ENCODE results near the gene PPP1CA. TPM values are rescaled to one million over a fixed set of nuclear protein-coding genes. Genes with fewer than 3 reads are reported as not detected.

PPP1CA gene
- total and polyA plus RNA-seq, 2 donors = 141 to 207 TPM

DNA sequence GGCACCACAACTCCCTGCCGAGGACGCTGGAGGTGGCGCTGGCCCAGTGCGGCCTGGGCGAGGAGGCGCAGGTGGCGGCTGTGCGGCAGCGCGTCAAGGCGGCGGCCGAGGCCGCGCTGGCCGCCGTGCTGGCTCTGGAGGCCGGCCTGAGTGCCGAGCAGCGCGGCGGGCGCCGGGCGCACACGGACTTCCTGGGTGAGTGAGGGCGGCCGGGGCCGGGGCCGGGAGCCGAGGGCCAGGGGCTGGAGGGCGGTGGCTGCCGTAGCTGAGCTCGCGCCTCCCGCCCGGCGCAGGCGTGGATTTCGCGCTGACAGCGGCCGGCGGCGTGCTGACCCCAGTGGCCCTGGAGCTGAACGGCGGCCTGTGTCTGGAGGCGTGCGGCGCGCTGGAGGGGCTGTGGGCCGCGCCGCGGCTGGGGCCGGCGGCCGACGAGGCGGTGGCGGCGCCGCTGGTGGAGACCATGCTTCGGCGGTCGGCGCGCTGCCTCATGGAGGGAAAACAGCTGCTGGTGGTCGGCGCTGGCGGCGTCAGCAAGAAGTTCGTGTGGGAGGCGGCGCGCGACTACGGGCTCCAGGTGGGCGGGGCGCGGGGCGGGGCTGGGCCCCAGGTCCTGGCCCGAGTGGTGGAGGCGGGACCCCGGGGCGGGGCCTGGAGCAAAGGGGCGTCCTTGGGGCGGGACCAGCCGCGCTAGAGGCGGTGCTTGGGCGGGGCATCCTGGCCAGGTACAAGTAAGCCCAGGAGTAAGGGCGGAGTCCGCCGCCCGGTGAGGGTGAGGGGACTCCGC lies 19.2 kb upstream of the PPP1CA start:
- Histone ChIP-seq H3K27ac (ENCODE audit: low read depth in 1 of 2, low read length in 1 of 2) (peak overlapping the region; percentile 75 to 93), H3K4me3 (ENCODE audit: low read length in 2 of 2) (peak overlapping the region; percentile 27 to 72), H3K4me1 (ENCODE audit: control insufficient read depth in 2 of 2, insufficient read depth in 2 of 2, low read length in 2 of 2) (peaks cover 57 to 81% of the 10 kb centered on the region in 2 donors), H3K27me3 (ENCODE audit: control insufficient read depth in 2 of 2, insufficient read depth in 1 of 2, low read length in 1 of 2) (peaks cover 0 to 3% of the 10 kb centered on the region in 2 donors), H3K9me3 (ENCODE audit: control insufficient read depth in 2 of 2, insufficient read depth in 1 of 2, low read length in 1 of 2) (no peaks in the 10 kb centered on the region), H3K36me3 (ENCODE audit: control insufficient read depth in 2 of 2, insufficient read depth in 2 of 2, low read length in 1 of 2) (no peaks in the 10 kb centered on the region)
- under 1% methylated on average over 97 of the region's 97 CpGs for WGBS
- DNase-seq (ENCODE audit: low read depth in 6 of 9, low spot score in 9 of 9) = peak in 8 of 9 donors; percentile 83 to 96 (median 94)

DNA sequence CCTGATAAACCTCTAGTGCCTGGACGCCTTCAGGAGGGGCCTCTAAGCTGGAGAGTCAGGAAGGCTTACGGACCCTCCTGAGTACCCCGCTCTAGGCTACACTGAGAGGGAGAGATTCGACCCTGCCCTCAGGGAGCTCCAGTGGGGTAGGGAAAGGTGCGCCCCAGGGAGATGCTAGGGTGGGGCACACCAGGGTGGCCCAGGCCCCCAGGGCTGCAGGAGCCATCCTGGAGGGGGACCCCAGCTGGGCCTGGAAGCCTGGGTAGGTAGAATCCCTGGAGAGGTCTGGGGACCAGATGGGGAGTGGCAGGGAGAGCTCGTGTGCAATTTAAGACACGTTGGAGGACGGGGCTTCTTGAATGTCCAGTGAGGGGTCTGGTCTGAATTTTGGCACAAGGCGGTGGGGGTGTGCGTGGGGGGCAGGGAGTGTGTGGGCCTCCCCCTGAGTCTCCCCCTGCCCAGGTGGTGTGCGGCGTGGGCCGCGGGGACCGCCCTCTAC lies 18.5 kb upstream of the PPP1CA start:
- DNase-seq (ENCODE audit: low read depth in 6 of 9, low spot score in 9 of 9) = peak in 1 of 9 donors; percentile 22
- no peaks in the 10 kb centered on the region for H3K9me3 ChIP-seq (ENCODE audit: control insufficient read depth in 2 of 2, insufficient read depth in 1 of 2, low read length in 1 of 2)
- peaks cover 0 to 5% of the 10 kb centered on the region in 2 donors for H3K27me3 ChIP-seq (ENCODE audit: control insufficient read depth in 2 of 2, insufficient read depth in 1 of 2, low read length in 1 of 2)
- 41% methylated on average over 15 of the region's 15 CpGs for whole genome bisulfite sequencing
- no peaks in the 10 kb centered on the region for H3K36me3 ChIP-seq (ENCODE audit: control insufficient read depth in 2 of 2, insufficient read depth in 2 of 2, low read length in 1 of 2)
- peak overlapping the region; percentile 27 to 72 for H3K4me3 ChIP-seq (ENCODE audit: low read length in 2 of 2)
- peak overlapping the region in 1 of 2 donors; percentile 93 for H3K27ac ChIP-seq (ENCODE audit: low read depth in 1 of 2, low read length in 1 of 2)
- H3K4me1 ChIP-seq (ENCODE audit: control insufficient read depth in 2 of 2, insufficient read depth in 2 of 2, low read length in 2 of 2) = peaks cover 62 to 85% of the 10 kb centered on the region in 2 donors

DNA sequence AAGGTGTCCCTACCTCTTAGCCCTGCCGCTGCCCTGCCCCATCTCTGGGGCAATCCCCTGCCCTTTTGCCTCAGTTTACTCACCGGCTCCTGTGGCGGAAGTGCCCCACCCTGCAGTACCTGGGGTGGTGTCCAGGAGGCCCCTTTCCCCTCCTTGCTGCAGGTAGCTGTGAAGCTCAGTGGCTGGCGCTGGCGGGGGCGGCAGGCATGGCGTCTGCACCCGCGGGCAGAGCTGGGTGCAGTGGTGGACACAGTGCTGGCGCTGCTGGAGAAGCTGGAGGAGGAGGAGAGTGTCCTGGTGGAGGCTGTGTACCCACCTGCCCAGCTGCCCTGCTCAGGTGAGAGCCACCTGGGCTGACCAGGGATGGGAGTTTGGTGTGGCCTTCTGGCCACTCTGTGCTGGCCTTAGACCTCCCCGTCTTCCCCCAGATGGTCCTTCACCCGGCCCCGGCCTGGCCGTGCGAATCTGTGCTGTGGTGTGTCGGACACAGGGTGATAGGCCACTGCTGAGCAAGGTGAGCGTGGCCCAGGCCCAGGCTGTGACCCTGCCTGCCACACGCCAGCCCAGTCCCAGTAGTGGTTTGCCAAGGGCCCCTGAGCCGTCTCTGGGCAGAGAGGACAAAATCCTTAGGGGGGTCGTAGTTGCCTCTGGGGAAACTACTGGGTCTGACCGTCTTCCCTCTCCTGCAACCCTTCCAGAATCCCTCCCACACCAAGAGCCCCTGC lies 17.8 kb upstream of the PPP1CA start:
- Histone ChIP-seq H3K9me3 (ENCODE audit: control insufficient read depth in 2 of 2, insufficient read depth in 1 of 2, low read length in 1 of 2) (no peaks in the 10 kb centered on the region), H3K27me3 (ENCODE audit: control insufficient read depth in 2 of 2, insufficient read depth in 1 of 2, low read length in 1 of 2) (peaks cover 0 to 9% of the 10 kb centered on the region in 2 donors), H3K4me3 (ENCODE audit: low read length in 2 of 2) (peak overlapping the region; percentile 27 to 28), H3K4me1 (ENCODE audit: control insufficient read depth in 2 of 2, insufficient read depth in 2 of 2, low read length in 2 of 2) (peaks cover 68 to 87% of the 10 kb centered on the region in 2 donors), H3K36me3 (ENCODE audit: control insufficient read depth in 2 of 2, insufficient read depth in 2 of 2, low read length in 1 of 2) (no peaks in the 10 kb centered on the region), H3K27ac (ENCODE audit: low read depth in 1 of 2, low read length in 1 of 2) (peak overlapping the region; percentile 79 to 88)
- WGBS = 87% methylated on average over 21 of the region's 21 CpGs
- DNase-seq (ENCODE audit: low read depth in 6 of 9, low spot score in 9 of 9) = no peak

DNA sequence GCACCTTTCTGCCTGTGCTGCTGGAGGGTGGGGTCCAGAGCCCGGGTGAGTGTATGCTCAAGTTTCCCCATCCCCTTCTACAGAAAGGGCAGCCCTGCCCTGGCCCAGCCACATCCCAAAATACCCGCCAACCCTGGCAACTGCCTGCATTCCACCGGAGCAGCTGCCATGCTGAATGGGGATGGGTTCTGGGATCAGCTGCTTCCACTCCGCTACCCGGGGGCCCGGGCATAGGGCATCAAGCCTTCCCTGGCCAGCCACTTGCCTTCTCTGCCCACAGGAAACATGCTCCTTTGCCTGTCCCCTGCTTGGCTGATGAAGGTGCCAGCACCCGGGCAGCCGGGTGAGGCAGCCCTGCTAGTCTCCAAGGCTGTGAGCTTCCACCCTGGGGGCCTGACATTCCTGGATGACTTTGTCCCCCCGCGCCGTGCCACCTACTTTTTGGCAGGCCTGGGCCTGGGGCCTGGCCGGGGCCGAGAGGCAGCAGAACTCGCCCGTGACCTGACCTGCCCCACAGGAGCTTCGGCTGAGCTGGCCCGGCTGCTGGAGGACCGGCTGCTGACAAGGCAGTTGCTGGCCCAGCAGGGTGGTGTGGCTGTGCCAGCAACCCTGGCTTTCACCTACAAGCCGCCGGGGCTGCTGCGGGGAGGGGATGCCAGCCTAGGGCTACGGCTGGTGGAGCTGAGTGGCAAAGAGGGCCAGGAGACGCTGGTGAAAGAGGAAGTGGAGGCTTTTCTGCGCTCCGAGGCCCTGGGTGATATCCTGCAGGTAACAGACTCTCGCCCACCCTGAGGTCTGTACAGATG lies 17.0 kb upstream of the PPP1CA start:
- no peaks in the 10 kb centered on the region for H3K9me3 ChIP-seq (ENCODE audit: control insufficient read depth in 2 of 2, insufficient read depth in 1 of 2, low read length in 1 of 2)
- peaks cover 0 to 9% of the 10 kb centered on the region in 2 donors for H3K27me3 ChIP-seq (ENCODE audit: control insufficient read depth in 2 of 2, insufficient read depth in 1 of 2, low read length in 1 of 2)
- H3K4me3 ChIP-seq (ENCODE audit: low read length in 2 of 2) = peak overlapping the region in 1 of 2 donors; percentile 28
- H3K27ac ChIP-seq (ENCODE audit: low read depth in 1 of 2, low read length in 1 of 2) = peak overlapping the region; percentile 79 to 88
- peaks cover 68 to 87% of the 10 kb centered on the region in 2 donors for H3K4me1 ChIP-seq (ENCODE audit: control insufficient read depth in 2 of 2, insufficient read depth in 2 of 2, low read length in 2 of 2)
- peak in 1 of 9 donors; percentile 67 for DNase-seq (ENCODE audit: low read depth in 6 of 9, low spot score in 9 of 9)
- 34% methylated on average over 26 of the region's 26 CpGs for WGBS
- no peaks in the 10 kb centered on the region for H3K36me3 ChIP-seq (ENCODE audit: control insufficient read depth in 2 of 2, insufficient read depth in 2 of 2, low read length in 1 of 2)

DNA sequence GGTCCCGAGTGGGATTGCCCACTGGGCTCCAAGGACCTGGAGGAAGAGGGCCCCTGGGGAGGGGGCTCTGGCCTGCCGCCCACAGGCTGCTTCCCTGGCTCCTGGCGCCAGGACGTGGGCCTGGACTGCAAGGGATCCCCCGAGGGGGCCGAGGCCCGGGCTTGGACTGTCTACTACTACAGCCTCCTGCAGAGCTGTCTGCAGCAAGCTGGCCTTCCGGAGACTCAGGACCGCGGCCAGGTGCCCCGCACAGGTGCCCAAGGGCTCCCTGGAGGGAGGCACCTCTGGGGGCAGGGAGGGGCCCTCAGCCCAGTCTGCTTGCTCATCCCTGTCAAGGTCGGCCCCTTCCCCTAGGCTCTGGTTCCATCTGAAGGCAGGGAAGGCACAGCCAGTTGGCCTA lies 15.8 kb upstream of the PPP1CA start:
- Histone ChIP-seq H3K36me3 (ENCODE audit: control insufficient read depth in 2 of 2, insufficient read depth in 2 of 2, low read length in 1 of 2) (no peaks in the 10 kb centered on the region), H3K9me3 (ENCODE audit: control insufficient read depth in 2 of 2, insufficient read depth in 1 of 2, low read length in 1 of 2) (peaks cover 0 to under 1% of the 10 kb centered on the region in 2 donors), H3K4me1 (ENCODE audit: control insufficient read depth in 2 of 2, insufficient read depth in 2 of 2, low read length in 2 of 2) (peaks cover 69 to 87% of the 10 kb centered on the region in 2 donors), H3K27me3 (ENCODE audit: control insufficient read depth in 2 of 2, insufficient read depth in 1 of 2, low read length in 1 of 2) (peaks cover 0 to 9% of the 10 kb centered on the region in 2 donors), H3K27ac (ENCODE audit: low read depth in 1 of 2, low read length in 1 of 2) (peak overlapping the region; percentile 86 to 87), H3K4me3 (ENCODE audit: low read length in 2 of 2) (no peak overlapping the region)
- no peak for DNase-seq (ENCODE audit: low read depth in 6 of 9, low spot score in 9 of 9)
- WGBS = 94% methylated on average over 12 of the region's 12 CpGs

DNA sequence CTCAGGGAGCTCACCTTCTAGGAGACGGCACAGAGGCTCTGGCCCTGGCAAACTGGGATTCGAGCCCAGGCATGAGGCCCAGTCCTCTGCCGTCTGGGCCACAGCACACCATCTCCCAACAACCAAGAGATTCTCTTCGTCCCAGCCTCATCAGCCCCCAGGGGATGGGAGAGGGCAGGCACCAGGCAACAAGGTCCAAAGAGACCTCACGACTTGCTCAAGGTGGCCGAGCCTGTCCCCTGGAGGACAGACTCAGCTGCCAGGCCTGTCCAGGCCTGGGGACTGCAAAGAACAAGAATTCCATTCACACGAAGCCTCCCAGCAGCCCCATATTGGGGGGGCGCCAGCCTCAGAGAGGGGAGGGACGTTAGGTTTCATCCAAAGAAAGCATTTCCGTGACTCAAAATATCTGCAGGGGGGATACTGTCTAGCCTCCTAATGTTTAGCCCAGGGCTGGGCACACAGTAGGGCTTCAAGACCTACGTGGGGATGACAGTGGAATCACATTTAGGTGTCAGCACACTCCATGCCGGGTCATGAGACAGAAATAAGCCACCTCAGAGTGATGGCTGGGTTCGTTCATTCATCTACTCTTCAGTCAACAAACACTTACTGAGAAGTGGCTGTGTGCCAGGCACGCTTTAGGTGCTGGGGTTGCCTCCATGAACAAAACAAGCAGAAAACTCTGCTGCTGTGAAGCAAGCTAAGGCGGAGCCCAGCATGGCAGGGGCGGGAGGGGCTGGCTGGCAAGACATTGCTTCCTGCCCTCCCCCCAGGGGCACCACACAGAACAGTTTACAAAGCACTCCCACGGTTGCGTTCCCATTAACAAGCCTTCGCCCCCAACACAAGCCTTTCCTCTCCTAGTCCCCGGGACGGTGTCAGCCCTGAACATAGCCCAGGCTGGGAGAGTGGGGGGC lies 15.0 kb upstream of the PPP1CA start:
- peaks cover 75 to 90% of the 10 kb centered on the region in 2 donors for H3K4me1 ChIP-seq (ENCODE audit: control insufficient read depth in 2 of 2, insufficient read depth in 2 of 2, low read length in 2 of 2)
- 52% methylated on average over 21 of the region's 21 CpGs for WGBS
- DNase-seq (ENCODE audit: low read depth in 6 of 9, low spot score in 9 of 9) = peak in 6 of 9 donors; percentile 62 to 92 (median 78)

DNA sequence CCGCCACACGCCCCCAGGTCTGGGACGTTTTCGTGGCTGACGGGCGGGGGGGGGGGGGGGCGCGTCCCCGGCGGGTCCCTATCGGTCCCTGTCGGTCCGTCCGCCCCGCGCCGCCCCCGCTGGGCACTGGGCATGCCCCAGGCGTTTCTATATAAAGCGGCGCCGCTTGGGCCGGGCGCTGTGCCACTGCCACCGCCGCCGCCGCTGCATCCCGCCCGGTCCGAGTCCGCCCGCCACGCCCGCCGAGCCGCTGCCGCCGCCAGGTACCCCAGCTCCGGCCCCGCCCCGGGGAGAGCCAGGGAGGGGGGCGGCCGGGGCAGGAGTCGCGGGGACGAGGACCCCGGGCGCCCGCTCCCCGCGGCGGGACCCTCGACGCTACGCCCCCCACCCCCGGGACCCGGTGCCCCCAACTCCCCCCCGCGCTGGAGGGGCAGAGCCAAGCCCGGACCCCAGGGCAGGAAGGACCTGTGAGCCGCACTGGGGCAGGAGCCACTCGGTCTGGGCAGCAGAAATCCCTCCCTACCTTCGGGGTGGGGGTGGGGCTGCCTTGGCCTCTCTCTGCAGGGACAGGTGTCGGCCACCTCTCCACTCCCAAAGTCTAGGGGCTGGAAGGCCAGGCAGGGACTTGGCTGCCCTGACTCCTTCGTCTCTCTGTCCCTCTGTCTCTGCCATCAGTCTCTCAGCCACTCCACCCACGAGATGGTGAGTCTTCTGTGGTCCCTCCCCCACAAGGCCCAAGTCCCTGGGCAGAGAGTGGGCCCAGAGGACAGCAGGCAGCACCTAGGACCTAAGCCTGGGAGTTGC lies 14.0 kb upstream of the PPP1CA start, which contains the start of gene CARNS1:
CARNS1 (plus strand) TSS at position 178 of the 804 bp plus-strand sequence; CDS start at position 700, 522 bp downstream.
- peak in 1 of 9 donors; percentile 7 for DNase-seq (ENCODE audit: low read depth in 6 of 9, low spot score in 9 of 9)
- Histone ChIP-seq H3K36me3 (ENCODE audit: control insufficient read depth in 2 of 2, insufficient read depth in 2 of 2, low read length in 1 of 2) (peaks cover 0 to 2% of the 10 kb centered on the region in 2 donors), H3K4me3 (ENCODE audit: low read length in 2 of 2) (peak within 1 kb of the TSS; percentile 29 to 49), H3K27me3 (ENCODE audit: control insufficient read depth in 2 of 2, insufficient read depth in 1 of 2, low read length in 1 of 2) (peaks cover 0 to 9% of the 10 kb centered on the region in 2 donors), H3K27ac (ENCODE audit: low read depth in 1 of 2, low read length in 1 of 2) (peak within 1 kb of the TSS; percentile 83 to 87), H3K9me3 (ENCODE audit: control insufficient read depth in 2 of 2, insufficient read depth in 1 of 2, low read length in 1 of 2) (peaks cover 0 to 3% of the 10 kb centered on the region in 2 donors), H3K4me1 (ENCODE audit: control insufficient read depth in 2 of 2, insufficient read depth in 2 of 2, low read length in 2 of 2) (peaks cover 80 to 94% of the 10 kb centered on the region in 2 donors)
- 14% methylated on average over 67 of the region's 67 CpGs for WGBS

More for the DNA sequence above, 15.0 kb upstream of the PPP1CA start:
- H3K9me3 ChIP-seq (ENCODE audit: control insufficient read depth in 2 of 2, insufficient read depth in 1 of 2, low read length in 1 of 2) = peaks cover 0 to 3% of the 10 kb centered on the region in 2 donors
- H3K27ac ChIP-seq (ENCODE audit: low read depth in 1 of 2, low read length in 1 of 2) = peak overlapping the region; percentile 86 to 87
- H3K27me3 ChIP-seq (ENCODE audit: control insufficient read depth in 2 of 2, insufficient read depth in 1 of 2, low read length in 1 of 2) = peaks cover 0 to 9% of the 10 kb centered on the region in 2 donors
- no peaks in the 10 kb centered on the region for H3K36me3 ChIP-seq (ENCODE audit: control insufficient read depth in 2 of 2, insufficient read depth in 2 of 2, low read length in 1 of 2)
- H3K4me3 ChIP-seq (ENCODE audit: low read length in 2 of 2) = no peak overlapping the region

All from thymus (tissue), 11 donors.